ENCODE measurements around the gene CBX8. TPM values are rescaled to one million over a fixed set of nuclear protein-coding genes. Genes with fewer than 3 reads are reported as not detected.

CBX8 gene
- total RNA-seq, 1 donor from 2014 or later: 3.5 TPM

GRCh38 chr17:79788989-79789942 lies 7.6 kb downstream of the CBX8 start:
- no peak for TF ChIP-seq CTCF (conservative IDR thresholded peaks at IDR 0.05; ENCODE audit: low read depth, low read length)
- no peak for DNase-seq (ENCODE audit: low read depth)
- H3K4me3 ChIP-seq (ENCODE audit: low read depth, low read length): no peak overlapping the region

- no peak for DNase-seq (ENCODE audit: low read depth)
- TF ChIP-seq CTCF (conservative IDR thresholded peaks at IDR 0.05; ENCODE audit: low read depth, low read length): no peak
- no peak overlapping the region for H3K4me3 ChIP-seq (ENCODE audit: low read depth, low read length)
Measured at GRCh38 chr17:79788455-79788854, 8.4 kb downstream of the CBX8 start.

- H3K4me3 ChIP-seq (ENCODE audit: low read depth, low read length): no peak overlapping the region
- no peak for TF ChIP-seq CTCF (conservative IDR thresholded peaks at IDR 0.05; ENCODE audit: low read depth, low read length)
- DNase-seq (ENCODE audit: low read depth): no peak
Measured at GRCh38 chr17:79786930-79787643, 9.8 kb downstream of the CBX8 start.

- TF ChIP-seq CTCF (conservative IDR thresholded peaks at IDR 0.05; ENCODE audit: low read depth, low read length): no peak
- H3K4me3 ChIP-seq (ENCODE audit: low read depth, low read length): no peak overlapping the region
- no peak for DNase-seq (ENCODE audit: low read depth)
Measured at GRCh38 chr17:79785900-79786810, 10.7 kb downstream of the CBX8 start.

- no peak for DNase-seq (ENCODE audit: low read depth)
- H3K4me3 ChIP-seq (ENCODE audit: low read depth, low read length): no peak overlapping the region
- TF ChIP-seq CTCF (conservative IDR thresholded peaks at IDR 0.05; ENCODE audit: low read depth, low read length): no peak
Measured at GRCh38 chr17:79785017-79785899, 11.6 kb downstream of the CBX8 start.
